Measurements from ENCODE around the gene TNFRSF8. TPM values are rescaled to one million over a fixed set of nuclear protein-coding genes. Genes with fewer than 3 reads are reported as not detected.

TNFRSF8 gene
- total and polyA plus RNA-seq, 9 of the 15 experiments (the other 6 are each of a cell fraction or from before 2014, with no cell fraction given) = 3.5 to 38.4 (median 17.1) TPM

GRCh38 chr1:12052008-12052573 is 11.0 kb upstream of the TNFRSF8 start (continued):
- TF ChIP-seq KDM4B (IDR thresholded peaks at IDR 0.05; ENCODE audit: borderline replicate concordance in 2 of 2, low read depth in 1 of 2) (no peak), EGR1 (conservative IDR thresholded peaks at IDR 0.05) (no peak), FOXP4 (CRISPR knock-in tag; IDR thresholded peaks at IDR 0.05; ENCODE audit: borderline replicate concordance) (no peak), TFAP4 (CRISPR knock-in tag; IDR thresholded peaks at IDR 0.05; ENCODE audit: borderline replicate concordance) (peak; percentile 32; the same call in 1 of the 2 replicates), SIRT6 (IDR thresholded peaks at IDR 0.05; ENCODE audit: low read depth, low read length) (no peak), ZNF639 (CRISPR knock-in tag; conservative IDR thresholded peaks at IDR 0.05 in 1 of 2, IDR thresholded peaks at IDR 0.05 in 1 of 2) (no peak), NR2C2 (CRISPR knock-in tag; IDR thresholded peaks at IDR 0.05) (no peak), NR2C2 (tag; IDR thresholded peaks at IDR 0.05) (no peak), MTA3 (IDR thresholded peaks at IDR 0.05; ENCODE audit: borderline replicate concordance) (peak; percentile 26; the same call in 1 of the 2 replicates), ZNF584 (CRISPR knock-in tag; IDR thresholded peaks at IDR 0.05; ENCODE audit: low read depth) (no peak), KLF10 (CRISPR knock-in tag; IDR thresholded peaks at IDR 0.05) (no peak), PHTF2 (CRISPR knock-in tag; IDR thresholded peaks at IDR 0.05) (no peak), SMC3 (conservative IDR thresholded peaks at IDR 0.05; ENCODE audit: insufficient read depth, low read depth, low read length) (no peak), ZNF830 (CRISPR knock-in tag; IDR thresholded peaks at IDR 0.05) (no peak), ZNF224 (CRISPR knock-in tag; IDR thresholded peaks at IDR 0.05) (no peak), ADNP (tag; IDR thresholded peaks at IDR 0.05) (no peak)
- TF ChIP-seq, protein P1, sequence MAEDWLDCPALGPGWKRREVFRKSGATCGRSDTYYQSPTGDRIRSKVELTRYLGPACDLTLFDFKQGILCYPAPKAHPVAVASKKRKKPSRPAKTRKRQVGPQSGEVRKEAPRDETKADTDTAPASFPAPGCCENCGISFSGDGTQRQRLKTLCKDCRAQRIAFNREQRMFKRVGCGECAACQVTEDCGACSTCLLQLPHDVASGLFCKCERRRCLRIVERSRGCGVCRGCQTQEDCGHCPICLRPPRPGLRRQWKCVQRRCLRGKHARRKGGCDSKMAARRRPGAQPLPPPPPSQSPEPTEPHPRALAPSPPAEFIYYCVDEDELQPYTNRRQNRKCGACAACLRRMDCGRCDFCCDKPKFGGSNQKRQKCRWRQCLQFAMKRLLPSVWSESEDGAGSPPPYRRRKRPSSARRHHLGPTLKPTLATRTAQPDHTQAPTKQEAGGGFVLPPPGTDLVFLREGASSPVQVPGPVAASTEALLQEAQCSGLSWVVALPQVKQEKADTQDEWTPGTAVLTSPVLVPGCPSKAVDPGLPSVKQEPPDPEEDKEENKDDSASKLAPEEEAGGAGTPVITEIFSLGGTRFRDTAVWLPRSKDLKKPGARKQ (CRISPR knock-in tag; IDR thresholded peaks at IDR 0.05) = no peak
